NK-92 (cell line): Measurements from ENCODE around the gene HSFX3.
"Not testable (repeated sequence)": the region's sequence is repeated elsewhere in the genome, so short reads cannot be mapped to it uniquely, and the experiment has no call there.

Source experiments
- DNase-seq: peaks from one replicate; lab custom pipeline; 2025; ENCODE audit not compliant: unreplicated experiment; lab: John Stamatoyannopoulos, UW

HSFX3 gene

DNA sequence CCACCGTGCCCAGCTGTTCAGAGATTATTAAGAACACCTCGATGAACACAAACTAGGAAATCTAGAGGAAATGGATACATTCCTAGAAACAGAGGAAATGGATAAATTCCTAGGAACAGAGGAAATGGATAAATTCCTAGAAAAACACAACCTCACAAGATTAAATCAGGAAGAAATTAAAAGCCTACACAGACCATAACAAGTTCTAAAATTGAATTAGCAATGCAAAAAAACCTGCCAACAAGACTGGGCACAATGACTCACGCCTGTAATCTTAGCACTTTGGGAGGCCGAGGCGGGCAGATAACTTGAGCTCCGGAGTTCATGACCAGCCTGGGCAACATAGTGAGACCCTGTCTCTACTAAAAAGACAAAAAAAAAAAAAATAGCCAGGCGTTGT is 31.5 kb downstream of the HSFX3 start:
- DNase-seq, result no peak

- no peak for DNase-seq
Observed at GRCh38 chrX:149517308-149517707, 32.4 kb downstream of the HSFX3 start.

GRCh38 chrX:149516604-149517003 is 33.1 kb downstream of the HSFX3 start:
- no peak for DNase-seq

DNA sequence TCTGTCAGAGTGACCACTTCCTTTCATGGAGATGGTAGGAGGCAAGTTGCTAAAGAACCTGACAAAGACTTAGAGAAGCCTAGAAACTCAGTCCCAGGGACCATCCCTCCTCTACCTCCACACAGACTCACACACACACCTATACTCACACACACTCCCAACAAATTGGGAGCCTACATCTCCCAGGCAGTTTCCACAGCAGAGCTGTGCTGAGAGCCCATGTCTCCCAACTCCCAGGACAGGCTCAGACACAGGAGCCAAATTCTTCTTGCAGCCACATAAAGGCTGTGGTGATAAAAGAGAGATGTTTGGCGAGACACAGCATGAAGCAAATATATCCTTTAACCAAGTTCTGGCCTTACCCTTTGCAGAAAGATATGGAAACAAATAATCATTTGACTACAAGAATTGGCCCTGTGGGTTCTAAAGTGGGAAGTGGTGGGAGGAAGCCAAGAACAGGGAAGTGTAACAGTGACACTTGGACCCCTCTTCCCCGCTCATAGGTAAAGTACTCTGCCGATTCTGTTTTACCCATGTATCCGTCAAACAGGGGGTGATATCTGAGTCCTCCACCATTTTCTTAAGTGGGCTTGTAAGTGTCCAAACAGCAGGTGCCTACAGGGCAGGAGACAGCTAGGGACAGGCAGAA is 33.6 kb downstream of the HSFX3 start:
- DNase-seq, result no peak

DNA sequence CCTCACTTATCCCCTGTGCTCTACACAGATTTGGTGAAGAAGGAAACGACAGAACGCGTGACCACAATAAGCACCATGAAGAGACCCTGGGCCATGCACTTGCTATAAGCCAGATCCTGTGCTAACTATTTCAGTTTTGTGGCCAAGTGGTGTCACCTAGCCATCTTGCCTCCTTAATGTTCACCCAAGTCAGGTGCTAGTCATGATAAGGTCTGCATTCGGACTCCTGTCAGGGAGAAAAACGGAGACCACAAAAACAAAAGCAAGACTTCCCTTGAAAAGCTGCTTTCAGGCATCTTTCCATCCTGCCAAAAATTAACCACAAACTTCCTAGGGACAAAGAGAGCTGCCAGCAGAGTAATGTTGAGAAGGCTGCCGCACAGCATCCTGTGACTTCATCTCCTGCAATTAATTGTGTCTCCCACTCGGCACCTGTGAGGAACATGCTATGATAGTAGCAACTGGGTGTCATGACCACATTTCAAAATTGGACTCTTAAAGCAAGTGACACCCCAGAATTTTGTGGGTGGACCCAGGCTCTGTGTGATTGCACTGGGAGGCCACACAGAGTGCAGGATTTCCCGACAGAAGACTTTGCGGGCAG is 35.8 kb downstream of the HSFX3 start:
- no peak for DNase-seq

DNA sequence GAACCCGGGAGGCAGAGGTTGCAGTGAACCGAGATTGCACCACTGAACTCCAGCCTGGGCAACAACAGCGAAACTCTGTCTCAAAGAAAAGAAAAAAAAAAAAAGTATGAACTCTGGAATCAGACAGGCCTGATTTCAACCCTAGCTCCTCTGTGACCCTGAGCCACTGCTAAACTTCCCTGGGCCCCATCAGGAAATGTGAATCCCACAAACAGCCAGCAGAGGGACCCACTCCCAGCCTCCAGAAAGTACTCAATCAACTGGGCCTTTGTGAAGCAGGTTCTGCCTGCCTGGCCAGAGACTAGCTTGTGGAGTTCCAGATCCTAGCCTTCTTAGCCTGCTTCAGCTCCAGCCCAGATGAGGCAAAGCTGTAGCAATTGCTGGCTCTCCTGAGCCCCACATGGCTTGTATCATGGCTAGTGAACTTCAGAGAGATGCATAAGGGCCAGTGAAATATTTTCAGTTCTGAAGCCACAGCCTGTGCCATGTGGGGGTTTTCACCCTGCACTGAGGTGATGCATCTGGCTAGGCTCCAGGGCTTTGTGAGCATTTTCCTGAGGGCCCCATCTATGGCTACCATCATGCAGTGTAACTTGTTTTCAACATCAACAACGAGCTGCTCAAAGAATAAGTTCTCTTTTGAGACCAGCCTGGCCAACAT is 37.4 kb downstream of the HSFX3 start:
- DNase-seq, result no peak

- DNase-seq, result no peak
Observed at GRCh38 chrX:149511081-149511480, 38.6 kb downstream of the HSFX3 start.

DNA sequence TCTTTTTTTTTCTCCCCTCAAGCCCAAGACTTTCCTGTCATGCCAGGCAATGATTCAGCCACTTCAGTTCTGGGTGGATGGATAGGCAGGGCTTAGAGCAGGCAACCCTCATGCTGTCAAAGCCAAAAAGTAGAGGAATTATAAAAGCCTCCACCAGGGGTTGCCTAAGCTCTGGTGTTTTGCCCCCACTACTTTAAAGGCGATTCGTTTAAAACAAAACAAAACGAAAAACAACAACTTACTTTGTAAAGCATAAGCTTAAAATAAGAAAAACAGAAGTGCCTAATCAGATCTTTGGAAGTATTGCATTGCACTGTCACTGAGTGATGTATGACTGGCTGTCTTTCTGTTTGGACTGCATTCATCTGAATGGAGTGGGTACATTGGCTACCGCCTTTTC is 39.3 kb downstream of the HSFX3 start:
- DNase-seq, result no peak

DNA sequence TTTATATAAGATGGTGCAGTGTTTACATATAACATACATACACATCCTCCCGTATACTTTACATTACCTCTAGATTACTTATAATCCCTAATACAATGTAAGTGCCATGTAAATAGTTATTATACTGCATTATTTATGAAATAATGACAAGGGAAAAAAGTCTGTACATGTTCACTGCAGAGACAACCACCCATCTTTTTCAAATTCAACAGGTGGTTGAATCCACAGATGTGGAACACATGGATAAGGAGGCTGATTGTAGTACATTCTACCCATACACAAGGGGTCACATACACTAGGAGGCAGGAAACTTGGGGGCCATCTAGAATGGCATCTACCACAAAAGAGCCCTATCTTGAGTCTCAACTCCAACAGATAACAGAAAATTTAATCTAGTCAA is 41.3 kb downstream of the HSFX3 start:
- DNase-seq, result no peak

DNA sequence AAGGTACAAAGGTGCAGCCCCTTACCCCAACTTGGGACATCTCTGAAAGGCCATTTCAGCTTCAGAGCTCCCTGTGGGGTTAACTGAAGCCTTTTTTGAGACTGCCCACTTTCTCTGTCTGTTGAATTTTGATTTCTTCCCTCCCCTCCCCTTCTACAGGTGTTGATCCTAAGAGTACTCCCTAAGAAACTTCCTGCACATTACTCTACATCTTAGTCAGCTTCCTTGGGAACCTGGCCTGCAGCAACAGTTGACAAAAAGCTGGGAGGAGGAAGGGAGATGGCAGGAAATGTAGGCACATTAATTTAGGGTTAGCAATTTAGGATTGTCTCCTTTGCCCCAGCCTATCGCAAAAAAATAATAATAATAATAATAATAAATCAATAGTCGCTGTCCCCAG is 43.4 kb downstream of the HSFX3 start:
- no peak for DNase-seq

DNA sequence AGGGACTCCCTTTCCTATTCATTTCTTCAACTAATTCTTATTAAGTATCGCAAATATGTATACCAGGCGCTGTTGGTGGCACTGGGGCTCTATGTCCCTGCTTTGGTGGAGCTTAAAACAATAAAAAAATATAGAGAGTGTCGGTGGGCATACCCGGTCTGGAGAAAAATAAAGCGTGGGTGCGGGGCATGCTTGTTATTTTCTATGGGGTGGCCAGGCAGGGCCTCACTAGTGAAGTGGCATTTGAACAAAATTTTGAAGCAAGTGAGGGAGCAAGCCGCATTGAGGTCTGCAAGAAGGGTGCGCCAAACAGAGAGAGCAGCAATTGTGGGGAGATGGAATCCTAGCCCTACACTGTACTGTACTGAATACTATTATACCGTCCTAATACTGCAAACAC is 44.1 kb downstream of the HSFX3 start:
- no peak for DNase-seq

DNA sequence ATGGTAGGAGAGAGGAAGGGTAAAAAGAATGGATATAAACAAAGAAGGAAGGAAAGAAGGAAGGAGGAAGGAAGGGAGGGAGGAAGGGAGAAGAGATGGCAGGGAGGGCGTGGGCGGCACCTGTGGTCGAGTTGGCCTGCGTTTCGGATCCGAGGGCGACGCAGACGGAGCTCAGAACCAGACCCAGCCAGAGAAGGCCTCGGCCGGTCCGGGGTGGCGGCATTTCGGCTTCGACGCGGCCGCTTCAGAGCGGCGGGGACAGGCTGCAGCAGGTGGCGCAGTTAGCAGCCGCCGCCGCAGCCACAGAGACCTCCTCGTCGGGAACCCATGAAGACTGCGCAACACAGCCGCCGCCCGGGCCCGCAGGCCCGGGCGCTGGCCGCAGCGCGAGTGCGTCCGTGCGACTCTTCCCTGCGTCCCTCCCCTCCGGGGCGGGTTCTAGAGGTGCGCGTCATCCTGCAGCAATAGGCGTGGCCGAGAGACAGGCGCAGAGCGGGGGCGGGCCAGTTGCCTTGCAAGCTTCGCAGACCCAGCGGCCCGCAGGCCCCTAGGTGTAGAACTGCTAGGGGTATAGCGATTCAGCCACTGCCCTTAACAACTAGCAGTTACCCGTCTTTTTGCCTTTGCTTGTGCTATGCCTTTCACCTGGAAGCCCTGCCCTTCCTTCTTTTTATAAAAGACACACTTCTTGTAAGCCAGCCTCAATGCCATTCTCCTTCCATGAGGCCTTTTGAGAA is 44.6 kb downstream of the HSFX3 start, which contains the start of gene IDS:
IDS (minus strand) TSS at position 392 of the 737 bp plus-strand sequence; CDS start at position 223, 169 bp downstream.
- peak; percentile 2 for DNase-seq

GRCh38 chrX:149504226-149504914 is 45.4 kb downstream of the HSFX3 start:
- DNase-seq, result no peak

DNA sequence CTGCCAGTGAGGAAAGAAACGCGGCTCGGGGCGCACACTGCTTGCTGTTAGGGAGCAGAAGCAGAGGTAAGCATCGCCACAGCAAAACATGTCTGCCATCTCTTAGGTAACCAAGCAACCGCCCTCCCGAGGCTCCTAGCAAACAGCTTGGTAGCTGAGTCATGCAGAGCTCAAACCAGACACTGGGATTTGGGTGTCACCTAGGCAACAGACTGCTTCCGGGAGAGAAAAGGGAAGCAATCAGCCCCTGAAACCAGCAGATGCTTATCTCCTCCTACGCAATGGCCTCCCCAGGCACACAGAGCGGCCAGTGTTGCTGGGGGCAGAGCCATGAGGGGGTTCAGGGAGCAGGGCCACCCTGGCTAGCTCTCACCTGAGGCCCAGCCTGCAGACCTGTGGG is 46.3 kb downstream of the HSFX3 start:
- DNase-seq, result not testable (repeated sequence)

DNA sequence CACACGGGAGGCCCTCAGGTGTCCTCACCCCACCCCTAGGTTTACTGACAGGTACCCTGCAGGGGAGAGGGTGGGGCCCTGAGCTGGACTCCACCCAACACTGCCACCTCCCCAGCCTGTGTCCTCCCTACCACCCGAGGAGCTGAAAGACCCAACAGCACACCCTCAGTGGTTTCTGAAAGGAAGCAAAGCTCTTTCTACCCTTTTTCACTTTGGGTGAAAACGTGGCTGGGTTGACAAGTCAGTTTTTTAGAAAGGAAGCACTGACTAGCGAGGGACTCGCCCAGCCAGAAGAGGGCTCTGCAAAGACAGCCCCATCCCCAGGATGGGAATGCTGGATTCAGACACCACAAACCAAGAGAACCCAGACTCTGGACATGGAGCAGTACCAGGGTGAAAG is 46.8 kb downstream of the HSFX3 start:
- DNase-seq, result not testable (repeated sequence)

GRCh38 chrX:149499766-149500165 is 50.0 kb downstream of the HSFX3 start:
- DNase-seq, result no peak

DNA sequence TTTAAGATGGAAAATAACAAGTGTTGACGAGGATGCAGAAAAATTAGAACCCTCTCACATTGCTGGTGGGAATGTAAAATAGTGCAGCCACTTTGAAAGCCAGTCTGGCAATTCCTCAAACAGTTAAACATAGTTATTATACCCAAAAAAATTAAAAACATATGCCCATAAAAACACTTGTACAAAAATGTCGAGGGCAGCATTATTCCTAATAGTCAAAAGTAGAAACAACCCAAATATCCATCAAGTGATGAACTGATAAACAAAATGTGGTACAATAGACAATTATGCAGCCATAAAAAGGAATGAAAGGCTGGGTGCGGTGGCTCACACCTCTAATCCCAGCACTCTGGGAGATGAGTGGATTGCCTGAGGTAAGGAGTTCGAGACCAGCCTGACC is 51.0 kb downstream of the HSFX3 start:
- DNase-seq, result no peak
